ENCODE data around the gene PLXNC1. TPM values are rescaled to one million over a fixed set of nuclear protein-coding genes. Genes with fewer than 3 reads are reported as not detected.

Gene PLXNC1
- polyA plus RNA-seq, 1 donor = 7.5 TPM

DNA sequence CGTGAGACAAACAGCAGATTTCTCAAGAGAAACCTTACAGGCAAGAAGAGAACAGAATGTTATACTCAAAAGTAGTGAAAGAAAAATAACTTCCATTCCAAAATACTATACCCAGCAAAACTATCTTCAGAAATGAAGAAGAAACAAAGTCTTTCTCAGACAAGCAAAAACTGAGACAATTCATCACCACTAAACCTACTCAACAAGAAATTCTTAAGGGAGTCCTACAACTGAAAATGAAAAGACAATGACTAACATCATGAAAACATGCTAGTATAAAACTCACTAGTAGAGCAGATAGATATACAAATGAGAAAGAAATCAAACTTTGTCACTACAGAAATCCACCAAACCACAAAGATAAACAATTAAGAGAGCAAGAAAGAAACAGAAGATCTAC is 204.8 kb downstream of the PLXNC1 start:
- no peak for DNase-seq
